Middle frontal gyrus (tissue), 1 donor: ENCODE data around the gene SCN8A.

Source experiments
- DNase-seq: peaks from one replicate; pipeline ENCODE4 v3.0.0-alpha.2; 2015; ENCODE audit warnings: low spot score; ENCODE audit errors: extremely low spot score

Gene SCN8A

DNA sequence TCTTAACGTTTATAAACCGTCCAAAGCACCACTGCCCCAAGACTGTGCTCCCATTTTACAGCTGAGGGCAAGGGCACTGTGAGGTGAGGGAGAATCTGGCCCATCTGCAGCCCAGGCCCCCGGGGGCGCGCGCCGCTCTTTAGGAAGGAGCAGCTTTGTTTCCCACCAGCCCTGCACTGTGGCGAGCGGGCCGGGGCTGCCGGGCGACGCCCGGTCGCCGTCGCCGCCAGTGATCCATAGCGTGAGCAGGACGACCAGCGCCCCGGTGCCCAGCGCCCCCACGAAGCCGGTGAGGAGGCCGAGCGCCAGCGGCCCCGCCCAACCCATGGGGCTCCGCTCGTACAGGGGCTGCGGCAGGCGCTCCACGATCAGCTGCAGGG is 222.9 kb downstream of the SCN8A start:
- no peak for DNase-seq

GRCh38 chr12:51814311-51815088 is 223.5 kb downstream of the SCN8A start:
- DNase-seq = no peak

DNA sequence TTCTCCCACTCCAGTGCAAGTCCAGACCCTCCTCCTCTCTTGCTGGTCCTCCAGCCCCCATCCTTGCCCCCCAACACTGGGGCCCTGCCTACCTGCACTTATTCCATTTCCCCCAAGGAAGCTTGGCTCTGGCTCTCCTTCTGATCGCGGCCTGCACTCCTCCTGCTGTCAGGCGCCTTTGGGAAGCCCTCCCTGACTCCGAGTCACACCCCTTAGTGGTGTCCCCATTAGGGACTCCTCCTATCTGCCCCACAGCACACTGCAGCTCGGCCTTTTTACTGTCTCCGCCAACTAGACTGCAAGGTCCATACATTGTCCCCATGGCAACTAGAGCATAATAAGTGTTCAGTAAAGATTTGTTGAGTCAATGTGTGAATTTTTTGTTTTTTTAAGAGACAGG is 224.5 kb downstream of the SCN8A start:
- no peak for DNase-seq

GRCh38 chr12:51817027-51817953 is 226.3 kb downstream of the SCN8A start:
- DNase-seq = no peak

- no peak for DNase-seq
These were observed 227.1 kb downstream of the SCN8A start for GRCh38 chr12:51818086-51818485.

GRCh38 chr12:51818566-51819300 is 227.7 kb downstream of the SCN8A start:
- DNase-seq = no peak

- DNase-seq = no peak
These were observed 228.9 kb downstream of the SCN8A start for GRCh38 chr12:51819736-51820525.

DNA sequence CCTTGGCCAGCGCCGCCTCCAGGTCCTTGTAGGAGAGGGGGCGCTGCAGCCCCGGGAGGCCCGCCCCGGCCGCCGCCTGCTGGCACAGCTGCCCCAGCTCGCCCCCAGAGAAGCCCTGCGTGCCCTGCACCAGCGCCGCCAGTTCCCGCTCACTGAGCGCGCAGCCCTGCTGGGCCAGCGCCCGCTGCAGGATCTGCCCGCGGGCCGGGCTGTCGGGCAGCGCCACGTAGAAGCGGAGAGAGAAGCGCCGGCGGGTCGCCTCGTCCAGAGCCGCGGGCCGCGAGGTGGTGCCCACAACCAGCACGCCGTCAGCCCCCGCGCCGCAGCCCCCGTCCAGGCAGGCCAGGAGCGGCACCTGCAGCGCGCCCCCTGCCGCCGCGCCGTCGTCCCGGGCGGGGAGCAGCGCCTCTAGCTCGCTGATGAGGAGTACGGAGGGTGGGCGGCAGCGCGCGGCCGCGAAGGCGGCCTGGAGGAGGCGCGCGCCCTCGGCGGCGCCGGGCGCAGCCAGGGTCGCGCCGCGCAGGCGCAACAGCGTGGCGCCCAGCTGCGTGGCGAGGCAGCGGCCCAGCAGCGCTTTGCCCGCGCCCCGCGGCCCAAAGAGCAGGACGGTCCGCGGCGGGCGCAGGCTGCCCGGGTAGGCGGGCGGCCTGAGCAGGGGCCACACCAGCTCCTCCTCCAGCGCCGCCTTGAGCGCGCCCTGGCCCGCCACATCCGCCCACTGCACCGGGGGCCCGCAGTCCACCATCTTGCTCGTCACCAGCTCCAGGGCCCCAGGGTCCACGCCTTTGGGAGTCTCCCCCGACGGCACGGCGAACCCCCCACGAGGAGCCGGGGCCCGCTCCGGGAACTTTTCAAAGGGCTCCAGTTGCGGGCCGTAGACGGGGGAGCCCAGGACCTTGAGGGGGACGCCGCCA is 229.8 kb downstream of the SCN8A start:
- DNase-seq = no peak

DNA sequence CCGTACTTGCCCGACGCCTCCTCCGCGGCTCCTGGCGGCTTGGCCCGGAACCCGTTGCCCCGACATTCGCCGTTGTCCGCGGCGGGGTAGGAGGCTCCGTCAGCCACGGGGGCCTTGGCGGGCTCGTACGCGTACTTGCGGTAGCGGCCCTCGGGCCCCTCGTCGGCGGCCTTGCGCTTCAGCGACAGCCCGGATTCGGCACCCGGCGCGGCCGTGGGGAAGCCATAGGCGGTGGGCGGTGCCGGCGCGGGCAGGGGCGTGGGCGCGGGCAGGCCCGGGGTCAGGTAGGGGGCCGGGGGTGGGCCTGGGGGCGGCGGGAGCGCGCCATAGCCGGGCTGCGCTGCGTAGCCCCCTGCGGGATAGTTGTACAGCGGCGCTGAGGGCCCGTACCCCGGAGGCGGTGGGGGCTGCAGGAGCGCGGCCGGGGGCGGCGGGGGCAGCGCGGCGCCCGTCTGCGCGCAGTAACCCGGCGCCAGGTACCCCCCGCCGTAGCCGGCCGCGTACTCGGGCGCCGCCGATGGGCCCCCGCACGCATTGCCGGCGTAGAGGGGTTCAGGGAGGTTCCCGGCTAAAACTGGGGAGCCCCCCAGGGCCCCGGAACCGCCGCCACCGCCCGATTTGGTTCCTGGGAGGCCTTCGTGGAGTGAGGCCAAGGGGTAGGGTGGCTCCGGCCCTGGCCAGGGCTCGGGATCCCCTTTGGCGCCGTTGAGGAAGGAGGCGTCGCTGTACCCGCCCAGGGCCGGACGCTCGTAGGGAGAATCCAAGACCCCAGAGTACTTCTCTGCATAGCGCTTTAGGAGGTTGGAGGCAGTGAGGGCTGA is 230.6 kb downstream of the SCN8A start:
- no peak for DNase-seq

GRCh38 chr12:51822261-51822616 is 231.2 kb downstream of the SCN8A start:
- DNase-seq = no peak

DNA sequence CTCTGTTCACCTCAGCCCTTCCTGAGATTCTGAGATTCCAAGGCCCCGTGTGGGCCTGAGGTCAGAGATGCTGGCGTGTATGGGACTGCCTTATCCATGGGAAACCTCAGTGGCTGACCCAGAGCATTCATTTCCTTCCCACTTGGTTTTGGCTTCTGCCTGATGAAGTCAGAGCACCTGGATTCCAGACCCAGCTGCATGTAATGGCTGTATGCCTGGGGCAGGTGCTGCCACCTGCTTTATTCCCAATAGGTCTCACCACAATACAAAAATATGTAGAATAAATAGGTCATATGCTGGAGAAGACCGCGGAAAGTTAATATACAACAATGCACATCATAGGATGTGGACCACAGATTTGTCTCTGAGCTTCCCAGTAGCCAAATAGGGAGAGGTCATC is 231.9 kb downstream of the SCN8A start:
- DNase-seq = no peak

GRCh38 chr12:51823875-51824565 is 233.0 kb downstream of the SCN8A start:
- DNase-seq = peak; percentile 76

- no peak for DNase-seq
These were observed 234.2 kb downstream of the SCN8A start for GRCh38 chr12:51825216-51825615.

DNA sequence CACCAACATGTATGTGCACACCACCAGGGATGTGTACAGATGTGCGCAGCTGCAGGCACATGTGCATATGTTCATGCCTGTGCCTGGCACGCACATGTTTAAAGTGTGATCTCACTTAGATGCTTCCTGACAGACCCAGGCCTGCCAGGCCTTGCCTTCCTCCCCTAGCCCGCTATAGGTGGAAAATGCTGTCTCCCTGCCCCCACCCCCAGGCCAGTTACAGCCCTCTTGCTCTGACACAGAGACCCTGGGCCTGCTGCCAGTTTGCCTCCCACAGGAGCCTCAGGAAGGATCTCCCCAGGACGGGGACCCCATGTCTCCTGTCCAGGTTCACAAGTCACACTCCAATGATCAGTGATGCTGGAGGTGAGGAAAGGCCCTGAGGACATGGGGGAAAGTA is 235.8 kb downstream of the SCN8A start:
- no peak for DNase-seq

GRCh38 chr12:51827925-51828818 is 237.1 kb downstream of the SCN8A start:
- DNase-seq = no peak

DNA sequence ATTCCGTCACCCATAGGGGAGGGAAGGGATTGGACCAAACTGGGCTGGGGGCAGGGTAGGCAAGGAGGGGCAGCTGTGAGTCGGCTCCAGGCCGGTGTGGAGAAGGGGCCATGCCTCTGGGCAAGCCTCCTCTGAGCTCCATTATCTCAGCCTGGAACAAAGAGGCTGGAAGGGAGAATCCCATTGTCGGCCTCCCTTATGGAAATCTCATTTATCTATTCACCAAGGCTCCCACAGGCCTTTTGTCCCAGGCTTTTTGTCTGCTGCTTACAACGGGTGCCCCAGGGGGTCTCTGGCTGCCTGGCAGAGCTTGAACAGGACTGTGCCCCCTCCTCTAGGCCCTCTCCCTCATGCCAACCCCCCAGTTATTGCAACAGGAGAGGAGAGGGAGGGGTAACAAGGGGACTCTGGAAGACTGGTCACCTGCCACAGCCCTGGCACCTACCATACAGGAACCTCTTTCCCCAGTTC is 238.0 kb downstream of the SCN8A start:
- no peak for DNase-seq

- no peak for DNase-seq
These were observed 238.6 kb downstream of the SCN8A start for GRCh38 chr12:51829641-51830040.
